Measurements from ENCODE around the gene LSM10. TPM values are rescaled to one million over a fixed set of nuclear protein-coding genes. Genes with fewer than 3 reads are reported as not detected.
A peak's percentile ranks its signal among the peaks of the same experiment; 100 is the strongest.

The LSM10 gene
- total RNA-seq, 3 donors from 2014 or later (not counting 1 experiment from before 2014, with no cell fraction given), result 25.2 to 30.4 (median 26.6) TPM

DNA sequence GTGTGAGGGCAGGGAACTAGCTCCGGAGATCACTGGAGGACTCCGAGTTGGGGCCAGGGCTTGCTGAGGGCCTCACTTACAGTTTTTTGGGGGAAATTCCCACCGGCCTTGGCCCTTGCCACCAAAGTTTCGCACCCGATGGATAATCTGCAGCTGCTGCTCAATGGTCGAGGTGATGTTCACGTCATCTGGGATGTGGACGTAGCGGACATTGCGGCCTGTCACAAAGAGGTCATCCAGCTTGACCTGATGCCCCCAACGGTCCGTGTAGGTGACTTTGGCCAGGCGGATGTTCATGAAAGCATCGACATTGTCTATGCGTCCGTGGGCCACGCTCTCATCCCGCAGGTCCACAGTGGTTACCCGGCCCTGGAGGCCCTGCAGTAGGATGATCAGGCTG, 4.0 kb downstream of the LSM10 start:
- H3K4me3 ChIP-seq (ENCODE audit: low read length), result no peak overlapping the region
- intact Hi-C loops (cut with micrococcal nuclease), result no loop called here
- no peaks in the 10 kb centered on the region for H3K36me3 Mint-ChIP-seq
- no peak for DNase-seq
- H3K27me3 Mint-ChIP-seq (ENCODE audit: low read depth in 2 of 2), result no peaks in the 10 kb centered on the region
- H3K36me3 ChIP-seq (ENCODE audit: control insufficient read depth, insufficient read depth, low read length), result peaks cover 36% of the 10 kb centered on the region
- peaks cover 46% of the 10 kb centered on the region for H3K4me1 ChIP-seq (ENCODE audit: control insufficient read depth, insufficient read depth, low read length)
- no peak overlapping the region for H3K27ac ChIP-seq (ENCODE audit: low read length)
- H3K4me3 Mint-ChIP-seq, result no peak overlapping the region
- H3K27me3 ChIP-seq (ENCODE audit: control insufficient read depth, insufficient read depth, low read length), result no peaks in the 10 kb centered on the region
- H3K4me1 Mint-ChIP-seq, result peaks cover 23 to 26% of the 10 kb centered on the region in 2 donors
- no peak for ATAC-seq
- TF ChIP-seq, protein P1, sequence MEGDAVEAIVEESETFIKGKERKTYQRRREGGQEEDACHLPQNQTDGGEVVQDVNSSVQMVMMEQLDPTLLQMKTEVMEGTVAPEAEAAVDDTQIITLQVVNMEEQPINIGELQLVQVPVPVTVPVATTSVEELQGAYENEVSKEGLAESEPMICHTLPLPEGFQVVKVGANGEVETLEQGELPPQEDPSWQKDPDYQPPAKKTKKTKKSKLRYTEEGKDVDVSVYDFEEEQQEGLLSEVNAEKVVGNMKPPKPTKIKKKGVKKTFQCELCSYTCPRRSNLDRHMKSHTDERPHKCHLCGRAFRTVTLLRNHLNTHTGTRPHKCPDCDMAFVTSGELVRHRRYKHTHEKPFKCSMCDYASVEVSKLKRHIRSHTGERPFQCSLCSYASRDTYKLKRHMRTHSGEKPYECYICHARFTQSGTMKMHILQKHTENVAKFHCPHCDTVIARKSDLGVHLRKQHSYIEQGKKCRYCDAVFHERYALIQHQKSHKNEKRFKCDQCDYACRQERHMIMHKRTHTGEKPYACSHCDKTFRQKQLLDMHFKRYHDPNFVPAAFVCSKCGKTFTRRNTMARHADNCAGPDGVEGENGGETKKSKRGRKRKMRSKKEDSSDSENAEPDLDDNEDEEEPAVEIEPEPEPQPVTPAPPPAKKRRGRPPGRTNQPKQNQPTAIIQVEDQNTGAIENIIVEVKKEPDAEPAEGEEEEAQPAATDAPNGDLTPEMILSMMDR (IDR thresholded peaks at IDR 0.05), result no peak
- H3K9me3 Mint-ChIP-seq, result no peaks in the 10 kb centered on the region
- no peak overlapping the region for H3K27ac Mint-ChIP-seq
- WGBS (ENCODE audit: insufficient coverage), result 99% methylated on average over 19 of the region's 19 CpGs
- no peaks in the 10 kb centered on the region for H3K9me3 ChIP-seq (ENCODE audit: control insufficient read depth, insufficient read depth, low read length)

DNA sequence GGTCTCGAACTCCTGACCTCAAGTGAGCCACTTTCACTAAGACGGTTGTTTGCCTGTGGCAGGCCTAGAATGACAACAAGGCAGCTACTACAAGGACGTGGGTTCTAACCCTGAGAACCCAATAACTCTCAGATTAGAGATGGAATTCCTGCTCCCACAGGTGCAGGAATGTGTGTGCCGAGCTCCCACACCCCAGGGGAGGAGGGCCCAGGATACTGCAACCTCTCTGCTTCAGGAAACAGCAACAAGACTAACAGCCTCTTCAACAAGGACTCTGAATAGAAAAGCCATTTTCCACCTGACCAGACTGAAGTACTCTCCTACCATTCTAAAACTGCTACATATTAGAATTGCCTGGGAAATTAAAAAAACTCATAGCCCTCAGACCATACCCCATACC, 4.9 kb downstream of the LSM10 start:
- Mint-ChIP-seq H3K36me3 (no peaks in the 10 kb centered on the region), H3K27ac (no peak overlapping the region), H3K4me1 (peaks cover 17 to 21% of the 10 kb centered on the region in 2 donors), H3K27me3 (ENCODE audit: low read depth in 2 of 2) (no peaks in the 10 kb centered on the region), H3K9me3 (no peaks in the 10 kb centered on the region), H3K4me3 (no peak overlapping the region)
- intact Hi-C loops (cut with micrococcal nuclease), result no loop called here
- TF ChIP-seq, protein P1 (IDR thresholded peaks at IDR 0.05), result no peak
- DNase-seq, result no peak
- Histone ChIP-seq H3K27me3 (ENCODE audit: control insufficient read depth, insufficient read depth, low read length) (no peaks in the 10 kb centered on the region), H3K36me3 (ENCODE audit: control insufficient read depth, insufficient read depth, low read length) (peaks cover 36% of the 10 kb centered on the region), H3K9me3 (ENCODE audit: control insufficient read depth, insufficient read depth, low read length) (no peaks in the 10 kb centered on the region), H3K4me3 (ENCODE audit: low read length) (no peak overlapping the region), H3K4me1 (ENCODE audit: control insufficient read depth, insufficient read depth, low read length) (peaks cover 42% of the 10 kb centered on the region), H3K27ac (ENCODE audit: low read length) (no peak overlapping the region)
- WGBS (ENCODE audit: insufficient coverage), result 96% methylated on average over 4 of the region's 4 CpGs
- no peak for ATAC-seq

DNA sequence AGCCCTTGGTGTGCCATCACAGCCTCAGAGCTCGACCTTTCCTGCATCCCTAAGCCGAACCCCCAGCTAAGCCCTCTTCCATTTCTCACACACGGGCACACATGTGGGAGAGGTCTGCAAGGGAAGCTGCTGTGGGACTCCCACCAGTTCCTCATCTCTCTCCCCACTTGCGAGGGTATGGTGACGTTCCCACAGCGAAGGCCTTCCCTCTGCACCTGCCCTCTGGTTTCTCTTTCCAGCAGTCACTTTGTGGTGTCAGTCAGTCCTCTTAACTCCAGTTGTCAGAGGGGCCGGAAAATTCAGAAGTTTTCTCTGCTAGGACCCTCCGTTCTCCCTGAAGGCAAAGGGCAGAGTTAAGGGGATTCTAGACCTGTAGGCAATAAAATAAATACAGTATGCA, 6.4 kb downstream of the LSM10 start:
- intact Hi-C loops (cut with micrococcal nuclease), result no loop called here
- TF ChIP-seq, protein P1 (IDR thresholded peaks at IDR 0.05), result no peak
- H3K27ac Mint-ChIP-seq, result no peak overlapping the region
- ATAC-seq (no peak), DNase-seq (no peak)
- Histone ChIP-seq H3K4me1 (ENCODE audit: control insufficient read depth, insufficient read depth, low read length) (peaks cover 43% of the 10 kb centered on the region), H3K27ac (ENCODE audit: low read length) (peak overlapping the region; percentile 41), H3K9me3 (ENCODE audit: control insufficient read depth, insufficient read depth, low read length) (no peaks in the 10 kb centered on the region), H3K27me3 (ENCODE audit: control insufficient read depth, insufficient read depth, low read length) (no peaks in the 10 kb centered on the region), H3K36me3 (ENCODE audit: control insufficient read depth, insufficient read depth, low read length) (peaks cover 36% of the 10 kb centered on the region), H3K4me3 (ENCODE audit: low read length) (no peak overlapping the region)
- no peaks in the 10 kb centered on the region for H3K36me3 Mint-ChIP-seq
- H3K4me3 Mint-ChIP-seq, result no peak overlapping the region
- 84% methylated on average over 8 of the region's 8 CpGs for WGBS (ENCODE audit: insufficient coverage)
- no peaks in the 10 kb centered on the region for H3K9me3 Mint-ChIP-seq
- H3K27me3 Mint-ChIP-seq (ENCODE audit: low read depth in 2 of 2), result no peaks in the 10 kb centered on the region
- peaks cover 8 to 21% of the 10 kb centered on the region in 2 donors for H3K4me1 Mint-ChIP-seq

GRCh38 chr1:36390411-36390810, 7.3 kb downstream of the LSM10 start:
- peak overlapping the region; percentile 46 for H3K27ac ChIP-seq (ENCODE audit: low read length)
- no peaks in the 10 kb centered on the region for H3K9me3 ChIP-seq (ENCODE audit: control insufficient read depth, insufficient read depth, low read length)
- no peaks in the 10 kb centered on the region for H3K9me3 Mint-ChIP-seq
- H3K27me3 Mint-ChIP-seq (ENCODE audit: low read depth in 2 of 2), result no peaks in the 10 kb centered on the region
- H3K4me3 ChIP-seq (ENCODE audit: low read length), result no peak overlapping the region
- no peak overlapping the region for H3K27ac Mint-ChIP-seq
- TF ChIP-seq, protein P1 (IDR thresholded peaks at IDR 0.05), result no peak
- no peaks in the 10 kb centered on the region for H3K36me3 Mint-ChIP-seq
- no peak overlapping the region for H3K4me3 Mint-ChIP-seq
- H3K36me3 ChIP-seq (ENCODE audit: control insufficient read depth, insufficient read depth, low read length), result peaks cover 36% of the 10 kb centered on the region
- H3K27me3 ChIP-seq (ENCODE audit: control insufficient read depth, insufficient read depth, low read length), result no peaks in the 10 kb centered on the region
- DNase-seq (no peak), ATAC-seq (no peak)
- H3K4me1 ChIP-seq (ENCODE audit: control insufficient read depth, insufficient read depth, low read length), result peaks cover 44% of the 10 kb centered on the region
- H3K4me1 Mint-ChIP-seq, result peaks cover 11 to 24% of the 10 kb centered on the region in 2 donors
- 67% methylated on average over 2 of the region's 2 CpGs for WGBS (ENCODE audit: insufficient coverage)
- intact Hi-C loops (cut with micrococcal nuclease), result no loop called here
